GM12878 (cell line): ENCODE measurements around the gene RALGAPA1.

Experiments
- CREM ChIP-seq: IDR thresholded peaks from 2 replicates; pipeline ENCODE4 v1.6.1; 2014; ENCODE audit warnings: antibody characterized with exemption, low read depth
- EZH2 ChIP-seq: IDR thresholded peaks from 2 replicates; pipeline ENCODE4 v1.6.1; 2012; ENCODE audit warnings: low read depth, mild to moderate bottlenecking, control low read depth, inconsistent platforms, low read length, borderline replicate concordance; ENCODE audit not compliant: control insufficient read depth
- PML ChIP-seq: IDR thresholded peaks from 2 replicates; pipeline ENCODE4 v1.6.1; 2012; ENCODE audit warnings: low read length, inconsistent platforms
- POLR2A ChIP-seq: IDR thresholded peaks from 2 replicates; pipeline ENCODE4 v1.6.1; 2011; ENCODE audit warnings: low read depth, mild to moderate bottlenecking, low read length
- RFX5 ChIP-seq: IDR thresholded peaks from 2 replicates; pipeline ENCODE4 v1.6.1; 2011; ENCODE audit warnings: low read depth, low read length, improper control_type of control experiment
- TAF1 ChIP-seq: IDR thresholded peaks from 2 replicates; pipeline ENCODE4 v1.6.1; 2011; ENCODE audit warnings: mild to moderate bottlenecking, low read depth, low read length, borderline replicate concordance
- TCF12 ChIP-seq: IDR thresholded peaks from 2 replicates; pipeline ENCODE4 v1.6.1; 2011; ENCODE audit warnings: low read depth, mild to moderate bottlenecking, low read length
- YY1 ChIP-seq: IDR thresholded peaks from 2 replicates; pipeline ENCODE4 v1.6.1; 2011; ENCODE audit warnings: low read depth, mild to moderate bottlenecking, low read length
- TF ChIP-seq, protein P1 (sequence below), 3 experiments: IDR thresholded peaks in 2 of 3; conservative IDR thresholded peaks in 1 of 3; 2 replicates each; pipeline ENCODE4 v1.5.1; 2011; ENCODE audit warnings: low read depth in 3 of 3, low read length in 3 of 3, mild to moderate bottlenecking in 3 of 3, control low read depth in 2 of 3, moderate library complexity in 2 of 3, inconsistent platforms in 1 of 3, mixed read lengths in 1 of 3; ENCODE audit not compliant: control insufficient read depth in 2 of 3, insufficient read depth in 1 of 3; ENCODE audit errors: extremely low read depth in 1 of 3

DNA sequence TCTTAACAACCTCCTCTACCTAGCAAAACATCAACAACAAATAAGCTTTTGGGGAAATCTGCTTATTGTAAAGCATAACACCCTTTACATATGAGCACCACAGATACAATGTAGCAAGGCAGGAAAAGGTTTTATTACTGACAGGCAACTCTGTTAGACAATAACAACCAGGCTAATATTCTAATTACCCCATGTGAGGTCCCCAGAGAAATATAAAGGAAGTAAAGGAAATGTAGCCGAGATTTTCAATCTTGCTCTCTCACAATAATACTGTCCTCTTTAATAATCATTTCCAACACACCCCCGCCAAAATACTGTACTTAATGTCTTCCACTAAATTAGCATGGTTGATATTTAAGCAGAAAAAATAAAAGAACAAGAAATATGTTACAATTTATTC lies 289.1 kb downstream of the RALGAPA1 start:
- no peak for TF ChIP-seq EZH2
- TF ChIP-seq, protein P1, sequence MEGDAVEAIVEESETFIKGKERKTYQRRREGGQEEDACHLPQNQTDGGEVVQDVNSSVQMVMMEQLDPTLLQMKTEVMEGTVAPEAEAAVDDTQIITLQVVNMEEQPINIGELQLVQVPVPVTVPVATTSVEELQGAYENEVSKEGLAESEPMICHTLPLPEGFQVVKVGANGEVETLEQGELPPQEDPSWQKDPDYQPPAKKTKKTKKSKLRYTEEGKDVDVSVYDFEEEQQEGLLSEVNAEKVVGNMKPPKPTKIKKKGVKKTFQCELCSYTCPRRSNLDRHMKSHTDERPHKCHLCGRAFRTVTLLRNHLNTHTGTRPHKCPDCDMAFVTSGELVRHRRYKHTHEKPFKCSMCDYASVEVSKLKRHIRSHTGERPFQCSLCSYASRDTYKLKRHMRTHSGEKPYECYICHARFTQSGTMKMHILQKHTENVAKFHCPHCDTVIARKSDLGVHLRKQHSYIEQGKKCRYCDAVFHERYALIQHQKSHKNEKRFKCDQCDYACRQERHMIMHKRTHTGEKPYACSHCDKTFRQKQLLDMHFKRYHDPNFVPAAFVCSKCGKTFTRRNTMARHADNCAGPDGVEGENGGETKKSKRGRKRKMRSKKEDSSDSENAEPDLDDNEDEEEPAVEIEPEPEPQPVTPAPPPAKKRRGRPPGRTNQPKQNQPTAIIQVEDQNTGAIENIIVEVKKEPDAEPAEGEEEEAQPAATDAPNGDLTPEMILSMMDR (IDR thresholded peaks at IDR 0.05 in 2 of 3, conservative IDR thresholded peaks at IDR 0.05 in 1 of 3; ENCODE audit: control insufficient read depth in 2 of 3, extremely low read depth in 1 of 3, insufficient read depth in 1 of 3, low read depth in 3 of 3, low read length in 3 of 3), result no peak
- TF ChIP-seq TAF1, result no peak
- no peak for TF ChIP-seq PML
- no peak for TF ChIP-seq CREM
- TF ChIP-seq YY1, result no peak
- no peak for TF ChIP-seq RFX5
- no peak for TF ChIP-seq TCF12
- TF ChIP-seq POLR2A, result no peak
